NCI-H2107 treated with DMSO at 0.1 percent for 48 hours (cell line): ENCODE data around the gene TNFRSF11A.

Experiments
- DNase-seq: peaks from one replicate; lab custom pipeline; 2025; ENCODE audit not compliant: unreplicated experiment; lab: John Stamatoyannopoulos, UW

TNFRSF11A gene

GRCh38 chr18:62377131-62377807 is 52.2 kb downstream of the TNFRSF11A start:
- DNase-seq, result no peak

- no peak for DNase-seq
These were observed 53.9 kb downstream of the TNFRSF11A start for GRCh38 chr18:62379051-62379450.

GRCh38 chr18:62381373-62381772 is 56.3 kb downstream of the TNFRSF11A start:
- DNase-seq, result no peak

GRCh38 chr18:62384068-62384467 is 59.0 kb downstream of the TNFRSF11A start:
- DNase-seq, result no peak

GRCh38 chr18:62384610-62385097 is 59.5 kb downstream of the TNFRSF11A start:
- DNase-seq, result no peak

GRCh38 chr18:62386091-62386490 is 61.0 kb downstream of the TNFRSF11A start:
- DNase-seq, result no peak

- DNase-seq, result no peak
These were observed 61.5 kb downstream of the TNFRSF11A start for GRCh38 chr18:62386601-62387000.

GRCh38 chr18:62387257-62387656 is 62.1 kb downstream of the TNFRSF11A start:
- no peak for DNase-seq

GRCh38 chr18:62388855-62389760 is 64.0 kb downstream of the TNFRSF11A start:
- no peak for DNase-seq

GRCh38 chr18:62389761-62390481 is 64.8 kb downstream of the TNFRSF11A start:
- no peak for DNase-seq

- no peak for DNase-seq
These were observed 69.1 kb downstream of the TNFRSF11A start for GRCh38 chr18:62394006-62394763.

- DNase-seq, result no peak
These were observed 71.3 kb downstream of the TNFRSF11A start for GRCh38 chr18:62396381-62396780.

- no peak for DNase-seq
These were observed 71.9 kb downstream of the TNFRSF11A start for GRCh38 chr18:62396967-62397366.

- DNase-seq, result no peak
These were observed 73.2 kb downstream of the TNFRSF11A start for GRCh38 chr18:62398291-62398690.

GRCh38 chr18:62399276-62399675 is 74.2 kb downstream of the TNFRSF11A start:
- DNase-seq, result no peak

GRCh38 chr18:62399781-62400308 is 74.7 kb downstream of the TNFRSF11A start:
- peak; percentile 76 for DNase-seq

- no peak for DNase-seq
These were observed 75.8 kb downstream of the TNFRSF11A start for GRCh38 chr18:62400916-62401315.

- DNase-seq, result no peak
These were observed 77.3 kb downstream of the TNFRSF11A start for GRCh38 chr18:62402342-62402948.

- no peak for DNase-seq
These were observed 78.0 kb downstream of the TNFRSF11A start for GRCh38 chr18:62403120-62403519.

GRCh38 chr18:62404881-62405280 is 79.8 kb downstream of the TNFRSF11A start:
- DNase-seq, result no peak
